ENCODE data around the gene OR1C1. TPM values are rescaled to one million over a fixed set of nuclear protein-coding genes. Genes with fewer than 3 reads are reported as not detected.

OR1C1 gene
- total RNA-seq, 1 experiment from 2014 or later: not detected

DNA sequence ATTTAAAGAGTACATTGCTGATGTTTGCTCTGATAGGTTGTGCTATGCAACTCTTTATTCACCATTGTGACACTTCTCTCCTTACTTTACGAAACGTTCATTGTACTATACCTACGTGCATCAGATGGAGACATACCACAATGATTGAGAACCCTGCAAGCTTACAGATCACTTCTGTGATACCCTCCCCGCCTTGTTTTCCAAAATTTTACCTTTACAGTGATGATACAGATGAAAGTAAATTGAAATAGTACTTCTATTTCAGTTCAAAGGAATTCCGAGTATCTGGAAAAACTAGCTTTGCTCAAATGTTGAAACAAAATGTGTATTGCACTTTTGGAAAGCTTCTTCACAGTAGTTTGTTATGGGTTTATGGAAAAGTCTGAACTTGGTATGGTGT is 18.6 kb downstream of the OR1C1 start:
- H3K36me3 Mint-ChIP-seq (ENCODE audit: insufficient read depth in 1 of 3, low read depth in 3 of 3): no peaks in the 10 kb centered on the region
- Histone ChIP-seq H3K9ac (ENCODE audit: extremely low read depth, insufficient read length, low read length) (no peak overlapping the region), H4K8ac (replicated peaks; ENCODE audit: insufficient read length, low read depth, low read length) (no peak overlapping the region), H3K27ac (ENCODE audit: insufficient read length, low read depth, low read length) (no peak overlapping the region), H3K23ac (ENCODE audit: insufficient read length, low read depth, low read length) (no peak overlapping the region), H3K4ac (ENCODE audit: low read depth, low read length) (no peak overlapping the region), H4K20me1 (ENCODE audit: control insufficient read depth, insufficient read depth, insufficient read length) (no peaks in the 10 kb centered on the region), H3K27me3 (ENCODE audit: insufficient read depth, low read length) (no peaks in the 10 kb centered on the region), H2BK15ac (ENCODE audit: low read depth, low read length) (no peak overlapping the region), H3T11ph (ENCODE audit: low read length) (no peak overlapping the region), H3K4me2 (ENCODE audit: insufficient read depth, insufficient read length, low read length) (no peak overlapping the region), H3K18ac (ENCODE audit: insufficient read length, low read depth, low read length) (no peak overlapping the region), H2BK20ac (ENCODE audit: low read depth, low read length, poor library complexity, severe bottlenecking) (no peak overlapping the region), H3K79me1 (ENCODE audit: insufficient read depth, low read depth, low read length, poor library complexity, severe bottlenecking) (no peaks in the 10 kb centered on the region), H3K14ac (ENCODE audit: insufficient read depth, low read length) (no peak overlapping the region), H4K5ac (ENCODE audit: insufficient read length, low read depth, low read length) (no peak overlapping the region), H2AK5ac (ENCODE audit: insufficient read length, low read length) (no peak overlapping the region), H2BK120ac (ENCODE audit: low read depth, low read length, poor library complexity, severe bottlenecking) (no peak overlapping the region), H3K4me1 (ENCODE audit: insufficient read depth, low read length) (no peaks in the 10 kb centered on the region), H3K56ac (ENCODE audit: insufficient read length, low read depth, low read length) (no peak overlapping the region), H2AFZ (ENCODE audit: low read length) (no peak overlapping the region), H3K23me2 (ENCODE audit: insufficient read length, low read depth, low read length, poor library complexity, severe bottlenecking) (no peaks in the 10 kb centered on the region), H4K91ac (ENCODE audit: insufficient read length, low read depth, low read length) (no peak overlapping the region), H3K79me2 (ENCODE audit: insufficient read depth, low read length) (no peaks in the 10 kb centered on the region), H2BK12ac (ENCODE audit: insufficient read length, low read depth, low read length) (no peak overlapping the region), H2BK5ac (ENCODE audit: insufficient read length, low read length) (no peak overlapping the region), H3K9me3 (ENCODE audit: control insufficient read depth, low read depth, low read length) (peaks cover 17% of the 10 kb centered on the region)
- H3K27ac Mint-ChIP-seq: no peak overlapping the region
- no peaks in the 10 kb centered on the region for H3K4me1 Mint-ChIP-seq
- H3K9me3 Mint-ChIP-seq: peaks cover 32 to 62% of the 10 kb centered on the region in 2 experiments
- no peaks in the 10 kb centered on the region for H3K27me3 Mint-ChIP-seq (ENCODE audit: low read depth)
- no peak for DNase-seq
- TF ChIP-seq CTCF (conservative IDR thresholded peaks at IDR 0.05): no peak
- no CpG with 5 or more reads among the region's 5 CpGs for WGBS (ENCODE audit: extremely low coverage, insufficient read length, low lambda C conversion rate)
- H3K4me3 Mint-ChIP-seq: no peak overlapping the region

All from H9 (cell line).